Left lung (tissue), 10 donors: ENCODE data around the gene ADIG. TPM values are rescaled to one million over a fixed set of nuclear protein-coding genes. Genes with fewer than 3 reads are reported as not detected.

ENCODE experiments used
- ATAC-seq: fragments of 200-7000 bp; cut with Tn5 transposase; one replicate; pipeline ENCODE4 v1.9.1; 2020; ENCODE audit warnings: moderate library complexity
- DNase-seq, 4 donors: peaks; one replicate each; pipeline ENCODE4 v3.0.0-alpha.2; 2013 to 2020
- H3K27ac ChIP-seq, 2 donors: fragments of 200-600 bp; sonication (generic) in 1 of 2; one replicate each; pipeline versions ENCODE4 v1.5.0 to v1.8.0; 2020 to 2021
- H3K27me3 ChIP-seq, 2 donors: fragments of 200-600 bp; sonication (generic) in 1 of 2; one replicate each; pipeline versions ENCODE4 v1.5.0 to v1.8.0; 2020 to 2021
- H3K36me3 ChIP-seq, 2 donors: fragments of 200-600 bp; sonication (generic) in 1 of 2; one replicate each; pipeline versions ENCODE4 v1.5.0 to v1.8.0; 2020 to 2021
- H3K4me1 ChIP-seq, 2 donors: fragments of 200-600 bp; one replicate each; pipeline ENCODE4 v1.8.0; 2021
- H3K4me3 ChIP-seq, 2 donors: fragments of 200-600 bp; sonication (generic) in 1 of 2; one replicate each; pipeline versions ENCODE4 v1.5.0 to v1.8.0; 2020 to 2021; ENCODE audit warnings: mild to moderate bottlenecking in 1 of 2
- H3K9me3 ChIP-seq, 2 donors: fragments of 200-600 bp; sonication (generic) in 1 of 2; one replicate each; pipeline versions ENCODE4 v1.5.0 to v1.8.0; 2020 to 2021
- CTCF ChIP-seq, 2 donors: fragments of 200-600 bp; sonication (generic) in 1 of 2; IDR thresholded peaks; one replicate each; pipeline versions ENCODE4 v1.5.0 to v1.8.0; 2021; ENCODE audit warnings: antibody characterized with exemption in 2 of 2
- intact Hi-C, 2 donors: fragments of 100-400 bp; cut with DNase I; formaldehyde crosslinking; loops; one replicate each; pipeline versions ENCODE4 v1.11.2 to v1.14.2; 2022
- polyA plus RNA-seq, 6 donors: library from polyadenylated mRNA; unstranded; fragments of 120-200 nt; gene quantifications; one replicate each; pipeline ENCODE4 v1.2.1, GENCODE V29; 2013; ENCODE audit not compliant: insufficient read length in 6 of 6
- total RNA-seq, 2 donors: library from RNA; stranded (reverse); fragmentation: NEBNext Ultra II Directional; extraction: Animal tissue kit (Norgen Biotek cat#: 25700); gene quantifications; one replicate each; pipeline ENCODE4 v1.2.1, GENCODE V29; 2021
- donor health status: DM: no; HTN: yes; CAD: no.
- donor health status: DM: no; HTN: no; CAD: no.

Gene ADIG
- total and polyA plus RNA-seq, 8 donors = not detected

GRCh38 chr20:38599410-38599882 lies 18.4 kb downstream of the ADIG start:
- H3K4me3 ChIP-seq = no peak overlapping the region
- no peaks in the 10 kb centered on the region for H3K4me1 ChIP-seq
- intact Hi-C loops = no loop called here
- H3K36me3 ChIP-seq = no peaks in the 10 kb centered on the region
- no peaks in the 10 kb centered on the region for H3K9me3 ChIP-seq
- peak; percentile 12 to 90 (median 67) for DNase-seq
- no peak overlapping the region for H3K27ac ChIP-seq
- no peak for TF ChIP-seq CTCF (IDR thresholded peaks at IDR 0.05)
- H3K27me3 ChIP-seq = peaks cover 20 to 47% of the 10 kb centered on the region in 2 donors
- peak; percentile 97 for ATAC-seq

- H3K4me3 ChIP-seq = no peak overlapping the region
- H3K4me1 ChIP-seq = no peaks in the 10 kb centered on the region
- ATAC-seq (no peak), DNase-seq (no peak)
- peaks cover 20 to 54% of the 10 kb centered on the region in 2 donors for H3K27me3 ChIP-seq
- intact Hi-C loops = no loop called here
- H3K9me3 ChIP-seq = no peaks in the 10 kb centered on the region
- H3K36me3 ChIP-seq = no peaks in the 10 kb centered on the region
- no peak overlapping the region for H3K27ac ChIP-seq
- no peak for TF ChIP-seq CTCF (IDR thresholded peaks at IDR 0.05)
These were observed 19.1 kb downstream of the ADIG start for GRCh38 chr20:38600057-38600456.

GRCh38 chr20:38601216-38602184 lies 20.5 kb downstream of the ADIG start, which contains the start of gene ARHGAP40:
Gene ARHGAP40, plus strand, starts transcription at chr20:38601809.
- no peak within 1 kb of the TSS for H3K4me3 ChIP-seq
- peak; percentile 65 for ATAC-seq
- H3K27me3 ChIP-seq = peaks cover 20 to 66% of the 10 kb centered on the region in 2 donors
- H3K27ac ChIP-seq = no peak within 1 kb of the TSS
- DNase-seq = peak in 2 of 4 donors; percentile 13 to 79
- H3K4me1 ChIP-seq = no peaks in the 10 kb centered on the region
- no peak for TF ChIP-seq CTCF (IDR thresholded peaks at IDR 0.05)
- no peaks in the 10 kb centered on the region for H3K36me3 ChIP-seq
- intact Hi-C loops = no loop called here
- H3K9me3 ChIP-seq = no peaks in the 10 kb centered on the region

GRCh38 chr20:38602185-38602581 lies 21.2 kb downstream of the ADIG start:
- TF ChIP-seq CTCF (IDR thresholded peaks at IDR 0.05) = no peak
- Histone ChIP-seq H3K27me3 (peaks cover 20 to 72% of the 10 kb centered on the region in 2 donors), H3K4me1 (no peaks in the 10 kb centered on the region), H3K9me3 (no peaks in the 10 kb centered on the region), H3K4me3 (no peak overlapping the region), H3K27ac (no peak overlapping the region), H3K36me3 (no peaks in the 10 kb centered on the region)
- DNase-seq (no peak), ATAC-seq (no peak)
- intact Hi-C loops = no loop called here

- intact Hi-C loops = no loop called here
- H3K9me3 ChIP-seq = no peaks in the 10 kb centered on the region
- no peak overlapping the region for H3K27ac ChIP-seq
- DNase-seq = no peak
- no peak overlapping the region for H3K4me3 ChIP-seq
- H3K36me3 ChIP-seq = no peaks in the 10 kb centered on the region
- no peak for ATAC-seq
- no peaks in the 10 kb centered on the region for H3K4me1 ChIP-seq
- no peak for TF ChIP-seq CTCF (IDR thresholded peaks at IDR 0.05)
- H3K27me3 ChIP-seq = peaks cover 20 to 76% of the 10 kb centered on the region in 2 donors
These were observed 22.3 kb downstream of the ADIG start for GRCh38 chr20:38603286-38603685.
